Activated CD4-positive, alpha-beta T cell treated with anti-CD3 and anti-CD28 coated beads for 36 hours (primary cell): ENCODE data around the gene EIF4E2. TPM values are rescaled to one million over a fixed set of nuclear protein-coding genes. Genes with fewer than 3 reads are reported as not detected.

Experiments used
- ATAC-seq: fragments of 200-7000 bp; cut with Tn5 transposase; one replicate; pipeline ENCODE4 v1.10.0; 2021; ENCODE audit warnings: mild to moderate bottlenecking, moderate library complexity
- CTCF ChIA-PET: fragments of 350-600 bp; sonication (Branson Sonifier 250); formaldehyde crosslinking; loops from one replicate; lab custom pipeline; 2021; ENCODE audit warnings: antibody characterized with exemption; lab: Charles Lee
- POLR2A ChIA-PET: fragments of 350-600 bp; sonication (Branson Sonifier 250); formaldehyde crosslinking; loops from one replicate; lab custom pipeline; 2021; ENCODE audit warnings: antibody characterized with exemption, inconsistent platforms; lab: Charles Lee
- DNase-seq: peaks from one replicate; pipeline ENCODE4 v3.0.0-alpha.2; 2020
- H3K27ac Mint-ChIP-seq: one replicate; pipeline ENCODE4 v1.8.0; 2021; ENCODE audit warnings: mixed read lengths
- H3K27me3 Mint-ChIP-seq: one replicate; pipeline ENCODE4 v1.8.0; 2021; ENCODE audit warnings: mixed read lengths
- H3K36me3 Mint-ChIP-seq: one replicate; pipeline ENCODE4 v1.8.0; 2021; ENCODE audit warnings: low read depth, mixed read lengths
- H3K4me1 Mint-ChIP-seq: one replicate; pipeline ENCODE4 v1.8.0; 2021; ENCODE audit warnings: mixed read lengths
- H3K4me3 Mint-ChIP-seq: one replicate; pipeline ENCODE4 v1.8.0; 2021; ENCODE audit warnings: mild to moderate bottlenecking, moderate library complexity, mixed read lengths
- H3K9me3 Mint-ChIP-seq: one replicate; pipeline ENCODE4 v1.8.0; 2021; ENCODE audit warnings: low read depth, mixed read lengths
- intact Hi-C, 2 experiments: fragments of 100-400 bp; cut with DNase I in 1 of 2; cut with micrococcal nuclease in 1 of 2; formaldehyde crosslinking; loops; one replicate each; pipeline versions ENCODE4 v1.14.2 to v1.15.1; 2022 to 2024; cut with DNase I, micrococcal nuclease
- total RNA-seq, 2 experiments: library from RNA; stranded (reverse); gene quantifications; one replicate each; pipeline ENCODE4 v1.2.3, GENCODE V29; 2021

Gene EIF4E2
- total RNA-seq, 2 experiments from 2014 or later: 57.0 to 68.0 TPM

GRCh38 chr2:232586943-232587505 is 36.5 kb downstream of the EIF4E2 start:
- no peaks in the 10 kb centered on the region for H3K4me1 Mint-ChIP-seq
- CTCF ChIA-PET: no interaction called here

GRCh38 chr2:232587512-232587911 is 37.0 kb downstream of the EIF4E2 start:
- no peak overlapping the region for H3K27ac Mint-ChIP-seq
- H3K27me3 Mint-ChIP-seq: no peaks in the 10 kb centered on the region
- peaks cover 4% of the 10 kb centered on the region for H3K9me3 Mint-ChIP-seq
- intact Hi-C loops: no loop called here
- POLR2A ChIA-PET: no interaction called here
- peaks cover 17% of the 10 kb centered on the region for H3K36me3 Mint-ChIP-seq
- CTCF ChIA-PET: no interaction called here
- H3K4me3 Mint-ChIP-seq: no peak overlapping the region
- no peak for ATAC-seq
- H3K4me1 Mint-ChIP-seq: no peaks in the 10 kb centered on the region
- DNase-seq: no peak

More at GRCh38 chr2:232586943-232587505, 36.5 kb downstream of the EIF4E2 start:
- H3K9me3 Mint-ChIP-seq: peaks cover 4% of the 10 kb centered on the region
- no peak overlapping the region for H3K27ac Mint-ChIP-seq
- ATAC-seq (no peak), DNase-seq (no peak)
- H3K27me3 Mint-ChIP-seq: no peaks in the 10 kb centered on the region
- intact Hi-C loops: no loop called here
- peaks cover 21% of the 10 kb centered on the region for H3K36me3 Mint-ChIP-seq
- no peak overlapping the region for H3K4me3 Mint-ChIP-seq
- POLR2A ChIA-PET: no interaction called here

DNA sequence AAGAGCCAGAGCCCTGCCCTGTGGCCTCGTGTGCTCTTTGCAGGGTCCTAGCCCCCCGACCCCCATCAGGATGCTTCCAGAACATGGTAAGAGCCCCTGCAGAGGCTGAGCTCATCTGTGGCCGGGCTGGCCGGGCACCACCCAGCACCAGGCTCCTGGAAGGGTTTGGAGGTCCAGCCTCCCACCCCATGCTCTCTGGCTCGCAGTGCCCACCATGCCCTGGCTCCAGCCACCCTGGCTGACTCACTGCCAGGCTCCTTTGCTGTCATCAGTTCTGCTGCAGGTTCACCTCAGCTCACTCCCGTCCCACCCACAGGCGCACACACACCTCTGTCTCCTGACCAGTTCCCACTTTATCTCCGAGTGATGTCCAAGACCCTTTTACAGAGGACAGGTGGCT is 37.5 kb downstream of the EIF4E2 start:
- H3K27me3 Mint-ChIP-seq: no peaks in the 10 kb centered on the region

GRCh38 chr2:232588680-232589585 is 38.4 kb downstream of the EIF4E2 start:
- DNase-seq: no peak
- Mint-ChIP-seq H3K4me3 (no peak overlapping the region), H3K4me1 (peaks cover 8% of the 10 kb centered on the region), H3K27ac (no peak overlapping the region), H3K27me3 (no peaks in the 10 kb centered on the region), H3K9me3 (no peaks in the 10 kb centered on the region), H3K36me3 (peaks cover 3% of the 10 kb centered on the region)
- no peak for ATAC-seq
- ChIA-PET POLR2A (no interaction called here), CTCF (interaction anchor here (0.6 kb wide), 1 partner anchor 16 kb away, joined by 3 read pairs; no protein-coding TSS in a partner anchor)
- intact Hi-C loops: no loop called here

More for the DNA sequence above, 37.5 kb downstream of the EIF4E2 start:
- Mint-ChIP-seq H3K4me3 (no peak overlapping the region), H3K27ac (no peak overlapping the region), H3K4me1 (peaks cover 3% of the 10 kb centered on the region), H3K9me3 (peaks cover 4% of the 10 kb centered on the region), H3K36me3 (peaks cover 12% of the 10 kb centered on the region)
- ChIA-PET CTCF (no interaction called here), POLR2A (no interaction called here)
- ATAC-seq: no peak
- no peak for DNase-seq
- intact Hi-C loops: no loop called here

DNA sequence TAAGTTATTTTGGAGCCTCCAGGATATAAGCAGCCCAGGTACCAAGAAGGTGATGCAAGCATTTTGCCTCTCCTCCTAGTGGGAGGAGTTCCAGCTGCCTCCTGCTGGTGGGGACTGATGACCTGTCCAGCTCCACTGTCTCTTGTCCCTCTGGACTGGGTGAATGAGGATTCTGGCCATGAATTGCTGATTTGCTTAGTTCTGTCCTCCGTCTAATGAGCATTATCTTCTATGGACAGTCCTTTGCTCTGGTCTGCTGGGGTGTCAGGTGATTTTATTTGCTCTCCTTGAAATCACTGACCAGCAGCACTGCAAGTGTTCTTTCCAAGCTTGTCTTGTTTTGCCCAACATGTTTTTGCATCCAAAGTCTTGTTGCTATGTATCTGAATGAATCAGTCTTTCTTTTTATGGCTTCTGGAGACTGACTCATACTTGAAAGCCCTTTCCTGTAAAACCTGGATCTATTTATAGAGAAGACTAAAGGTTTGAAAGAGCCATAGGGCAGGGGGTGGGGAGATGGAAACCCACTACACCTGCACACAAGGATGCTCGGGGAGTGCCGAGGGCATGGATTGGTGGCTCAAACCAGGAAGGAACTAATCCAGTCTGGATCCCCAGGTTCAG is 42.4 kb downstream of the EIF4E2 start:
- H3K4me1 Mint-ChIP-seq: peaks cover 8% of the 10 kb centered on the region
- CTCF ChIA-PET: interaction anchor here (2.0 kb wide), 1 partner anchor 12 kb away, joined by 7 read pairs; no protein-coding TSS in a partner anchor
- H3K27ac Mint-ChIP-seq: peak overlapping the region; percentile 56
- intact Hi-C loops: no loop called here
- peaks cover 4% of the 10 kb centered on the region for H3K9me3 Mint-ChIP-seq
- no peaks in the 10 kb centered on the region for H3K36me3 Mint-ChIP-seq
- POLR2A ChIA-PET: no interaction called here
- DNase-seq (peak; percentile 20), ATAC-seq (peak; percentile 91)
- no peak overlapping the region for H3K4me3 Mint-ChIP-seq
- H3K27me3 Mint-ChIP-seq: no peaks in the 10 kb centered on the region

GRCh38 chr2:232593982-232594381 is 43.5 kb downstream of the EIF4E2 start:
- DNase-seq: no peak
- ChIA-PET CTCF (no interaction called here), POLR2A (no interaction called here)
- no peak overlapping the region for H3K27ac Mint-ChIP-seq
- no peak overlapping the region for H3K4me3 Mint-ChIP-seq
- peaks cover 8% of the 10 kb centered on the region for H3K4me1 Mint-ChIP-seq
- intact Hi-C loops: no loop called here
- ATAC-seq: no peak
- H3K27me3 Mint-ChIP-seq: no peaks in the 10 kb centered on the region
- H3K36me3 Mint-ChIP-seq: no peaks in the 10 kb centered on the region
- H3K9me3 Mint-ChIP-seq: peaks cover 4% of the 10 kb centered on the region

DNA sequence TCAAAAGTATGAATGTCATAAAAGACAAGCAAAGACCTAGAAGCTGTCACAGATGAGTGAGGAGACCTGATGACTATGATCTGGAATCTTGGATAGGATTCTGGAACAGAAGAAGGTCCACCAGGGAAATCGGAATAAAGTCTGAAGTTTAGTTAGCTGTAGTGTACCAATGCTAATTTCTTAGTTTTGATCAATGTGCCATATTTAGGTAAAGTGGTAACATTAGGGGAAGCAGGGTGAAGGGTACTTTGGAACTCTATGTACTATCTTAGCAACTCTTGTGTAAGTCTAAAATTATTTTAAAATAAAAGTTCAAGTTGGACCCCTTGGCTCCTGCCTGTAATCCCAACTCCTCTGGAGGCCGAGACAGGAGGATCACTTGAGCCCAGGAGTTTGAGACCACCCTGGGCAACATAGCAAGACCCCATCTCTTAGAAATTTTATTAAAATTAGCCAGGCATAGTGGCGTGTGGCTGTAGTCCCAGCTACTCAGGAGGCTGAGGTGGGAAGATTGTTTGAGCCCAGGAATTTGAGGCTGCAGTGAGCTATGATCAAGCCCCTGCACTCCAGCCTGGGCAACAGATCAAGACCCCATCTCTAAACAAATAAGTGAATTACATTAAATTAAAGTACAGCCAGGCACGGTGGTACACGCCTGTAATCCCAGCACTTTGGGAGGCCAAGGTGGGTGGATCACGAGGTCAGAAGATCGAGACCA is 47.0 kb downstream of the EIF4E2 start:
- peaks cover 8% of the 10 kb centered on the region for H3K4me1 Mint-ChIP-seq
- H3K27ac Mint-ChIP-seq: no peak overlapping the region
- ChIA-PET CTCF (no interaction called here), POLR2A (no interaction called here)
- peaks cover 4% of the 10 kb centered on the region for H3K9me3 Mint-ChIP-seq
- no peak overlapping the region for H3K4me3 Mint-ChIP-seq
- ATAC-seq: no peak
- intact Hi-C loops: no loop called here
- no peaks in the 10 kb centered on the region for H3K27me3 Mint-ChIP-seq
- DNase-seq: no peak
- H3K36me3 Mint-ChIP-seq: no peaks in the 10 kb centered on the region

DNA sequence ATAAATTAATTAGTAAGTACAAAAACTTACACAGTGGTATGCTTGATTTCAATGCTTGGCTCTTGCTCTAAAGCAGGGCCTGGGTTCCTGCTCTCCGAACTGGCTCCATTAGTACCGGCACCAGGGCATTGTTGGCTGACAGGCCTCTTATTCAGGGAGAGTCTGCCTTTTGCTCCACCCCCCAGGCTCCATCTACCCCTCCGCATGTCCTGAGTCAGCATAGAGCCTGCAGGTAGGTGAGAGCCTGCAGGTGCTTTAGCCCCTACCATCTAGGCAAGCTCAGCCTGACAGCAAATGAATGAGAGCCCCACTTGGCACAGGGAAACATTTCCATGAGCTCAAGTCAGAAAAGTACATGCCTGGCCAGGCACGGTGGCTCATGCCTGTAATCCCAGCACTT is 47.8 kb downstream of the EIF4E2 start:
- intact Hi-C loops: no loop called here
- DNase-seq (no peak), ATAC-seq (no peak)
- Mint-ChIP-seq H3K27me3 (no peaks in the 10 kb centered on the region), H3K36me3 (no peaks in the 10 kb centered on the region), H3K27ac (no peak overlapping the region), H3K4me3 (no peak overlapping the region), H3K9me3 (peaks cover 4% of the 10 kb centered on the region), H3K4me1 (peaks cover 2% of the 10 kb centered on the region)
- CTCF ChIA-PET: no interaction called here
- POLR2A ChIA-PET: no interaction called here

- Mint-ChIP-seq H3K27me3 (no peaks in the 10 kb centered on the region), H3K4me1 (no peaks in the 10 kb centered on the region), H3K9me3 (peaks cover 4% of the 10 kb centered on the region), H3K36me3 (no peaks in the 10 kb centered on the region), H3K4me3 (no peak overlapping the region), H3K27ac (no peak overlapping the region)
- ChIA-PET POLR2A (no interaction called here), CTCF (interaction anchor here (0.6 to 0.7 kb wide), 2 partner anchors 12 to 1747 kb away, joined by 3 read pairs; no protein-coding TSS in a partner anchor)
- no peak for DNase-seq
- intact Hi-C loops: loop anchor here in 1 of 2 experiments (10.0 kb wide), 1 partner anchor 455 kb away; no protein-coding TSS in a partner anchor
- no peak for ATAC-seq
Observed at GRCh38 chr2:232600053-232600773, 49.7 kb downstream of the EIF4E2 start.

- CTCF ChIA-PET: interaction anchor here (0.6 to 0.7 kb wide), 5 partner anchors 15 to 610 kb away, joined by 3 to 4 read pairs (median 3); partner anchors contain the start of gene EFHD1
- Mint-ChIP-seq H3K4me1 (peaks cover 4% of the 10 kb centered on the region), H3K9me3 (no peaks in the 10 kb centered on the region), H3K4me3 (no peak overlapping the region), H3K27ac (no peak overlapping the region), H3K27me3 (no peaks in the 10 kb centered on the region), H3K36me3 (no peaks in the 10 kb centered on the region)
- ATAC-seq (no peak), DNase-seq (no peak)
- intact Hi-C loops: loop anchor here in 1 of 2 experiments (10.0 kb wide), 1 partner anchor 452 kb away; no protein-coding TSS in a partner anchor
- POLR2A ChIA-PET: no interaction called here
Observed at GRCh38 chr2:232603283-232603682, 52.8 kb downstream of the EIF4E2 start.
